Trophoblast cell (in vitro differentiated cells and primary cell): ENCODE results near the gene ZNF423.

ENCODE experiments used
- DNase-seq, 2 donors: peaks; one replicate each; pipeline ENCODE4 v3.0.0-alpha.2; 2016
- H2AFZ ChIP-seq: 2 replicates; pipeline ENCODE4 v1.6.1; 2013; ENCODE audit warnings: low read length, moderate library complexity, mild to moderate bottlenecking; ENCODE audit not compliant: insufficient read depth, poor library complexity
- H2AK5ac ChIP-seq: 2 replicates; pipeline ENCODE4 v1.6.1; 2013; ENCODE audit warnings: mild to moderate bottlenecking, low read length
- H2BK120ac ChIP-seq: 2 replicates; pipeline ENCODE4 v1.6.1; 2013; ENCODE audit warnings: low read length, mild to moderate bottlenecking, moderate library complexity; ENCODE audit not compliant: insufficient read depth, poor library complexity
- H2BK12ac ChIP-seq: 2 replicates; pipeline ENCODE4 v1.6.1; 2013; ENCODE audit warnings: mild to moderate bottlenecking, low read length, moderate library complexity
- H2BK5ac ChIP-seq: 2 replicates; pipeline ENCODE4 v1.6.1; 2013; ENCODE audit warnings: low read length, low read depth, moderate library complexity, mild to moderate bottlenecking; ENCODE audit not compliant: poor library complexity
- H3K14ac ChIP-seq: 2 replicates; pipeline ENCODE4 v1.6.1; 2013; ENCODE audit warnings: mild to moderate bottlenecking, low read length
- H3K18ac ChIP-seq: 2 replicates; pipeline ENCODE4 v1.6.1; 2013; ENCODE audit warnings: mild to moderate bottlenecking, low read length
- H3K23ac ChIP-seq: 2 replicates; pipeline ENCODE4 v1.6.1; 2013; ENCODE audit warnings: low read length
- H3K27ac ChIP-seq: 2 replicates; pipeline ENCODE4 v1.5.1; 2013; ENCODE audit warnings: low read depth, mild to moderate bottlenecking, inconsistent platforms, low read length, moderate library complexity
- H3K27me3 ChIP-seq: 2 replicates; pipeline ENCODE4 v1.6.1; 2013; ENCODE audit warnings: inconsistent platforms, mild to moderate bottlenecking, low read length, moderate library complexity; ENCODE audit not compliant: insufficient read depth
- H3K36me3 ChIP-seq, 2 experiments: 1 replicate in 1 of 2; 2 replicates in 1 of 2; pipeline ENCODE4 v1.6.1; 2013; ENCODE audit warnings: low read length in 2 of 2, mild to moderate bottlenecking in 2 of 2, moderate library complexity in 1 of 2; ENCODE audit not compliant: insufficient read depth in 2 of 2, control insufficient read depth in 1 of 2
- H3K4ac ChIP-seq: 2 replicates; pipeline ENCODE4 v1.6.1; 2013; ENCODE audit warnings: low read depth, mild to moderate bottlenecking, low read length, moderate library complexity
- H3K4me1 ChIP-seq, 2 experiments: 1 replicate in 1 of 2; 2 replicates in 1 of 2; pipeline ENCODE4 v1.6.1; 2013; ENCODE audit warnings: low read length in 2 of 2, mild to moderate bottlenecking in 2 of 2, moderate library complexity in 1 of 2; ENCODE audit not compliant: insufficient read depth in 2 of 2, control insufficient read depth in 1 of 2
- H3K4me2 ChIP-seq: 2 replicates; pipeline ENCODE4 v1.6.1; 2013; ENCODE audit warnings: inconsistent platforms, mild to moderate bottlenecking, low read length, moderate library complexity
- H3K4me3 ChIP-seq: 2 replicates; pipeline ENCODE4 v1.5.1; 2013; ENCODE audit warnings: mild to moderate bottlenecking, low read depth, low read length, inconsistent platforms
- H3K79me1 ChIP-seq: one replicate; pipeline ENCODE4 v1.6.1; 2013; ENCODE audit warnings: low read length
- H3K79me2 ChIP-seq: 2 replicates; pipeline ENCODE4 v1.6.1; 2013; ENCODE audit warnings: low read length, mild to moderate bottlenecking; ENCODE audit not compliant: control insufficient read depth, insufficient read depth, poor library complexity
- H3K9ac ChIP-seq: 2 replicates; pipeline ENCODE4 v1.6.1; 2013; ENCODE audit warnings: mild to moderate bottlenecking, low read length
- H3K9me3 ChIP-seq: 2 replicates; pipeline ENCODE4 v1.6.1; 2013; ENCODE audit warnings: low read depth, mild to moderate bottlenecking, control low read depth, inconsistent platforms, low read length; ENCODE audit not compliant: insufficient read depth
- H4K12ac ChIP-seq: 2 replicates; pipeline ENCODE4 v1.6.1; 2013; ENCODE audit warnings: low read depth, mild to moderate bottlenecking, low read length, moderate library complexity
- H4K8ac ChIP-seq: 2 replicates; pipeline ENCODE4 v1.6.1; 2013; ENCODE audit warnings: low read depth, mild to moderate bottlenecking, low read length, moderate library complexity
- H4K91ac ChIP-seq: one replicate; pipeline ENCODE4 v1.6.1; 2013; ENCODE audit warnings: low read depth, mild to moderate bottlenecking, low read length, moderate library complexity
- WGBS: extraction: QIAGEN DNeasy Blood & Tissue Kit; methylation state at CpG from one replicate; pipeline ENCODE4 v1.1.7; 2013; ENCODE audit warnings: missing lambda C conversion rate; ENCODE audit not compliant: insufficient read length, insufficient coverage; ENCODE audit errors: extremely low coverage; 5-methylcytosine and 5-hydroxymethylcytosine counted together

Gene ZNF423

DNA sequence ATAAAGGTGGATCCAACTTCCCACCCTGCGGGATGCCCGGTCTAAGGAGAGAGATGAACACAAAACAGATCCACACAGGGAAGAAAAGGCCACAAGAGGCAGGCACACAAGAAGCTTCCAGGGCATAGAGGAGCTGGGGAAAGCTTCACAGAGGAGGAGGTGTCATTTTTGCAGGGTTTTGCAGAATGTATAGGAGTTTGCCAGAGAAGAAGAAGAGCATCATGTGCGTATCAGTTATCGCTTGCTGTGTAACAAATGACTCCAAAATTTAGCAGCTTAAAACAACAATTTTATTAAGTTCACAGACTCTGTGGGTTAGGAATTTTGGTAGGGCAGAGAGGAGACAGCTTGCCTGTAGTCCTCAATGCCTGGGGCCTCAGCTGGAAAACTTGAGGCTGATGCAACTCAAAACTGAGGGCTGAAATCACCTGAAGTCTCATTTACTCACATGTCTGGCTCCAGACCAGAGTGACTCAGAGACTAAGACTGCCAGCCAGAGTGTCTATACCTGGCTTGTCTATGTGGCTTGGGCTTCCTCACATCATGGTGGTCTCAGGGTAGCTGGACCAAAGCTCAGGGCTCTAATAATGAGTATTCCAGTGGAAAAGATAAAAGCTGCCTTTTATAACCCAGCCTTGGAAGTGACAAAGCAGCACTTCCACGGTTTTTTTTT lies 33.9 kb upstream of the ZNF423 start:
- Histone ChIP-seq H3K4ac (no peak overlapping the region), H3K27ac (no peak overlapping the region), H3K4me1 (no peaks in the 10 kb centered on the region), H3K79me2 (no peaks in the 10 kb centered on the region), H2AK5ac (no peak overlapping the region), H3K9me3 (peaks cover 3% of the 10 kb centered on the region), H3K23ac (no peak overlapping the region), H2AFZ (no peak overlapping the region), H3K27me3 (no peaks in the 10 kb centered on the region), H4K12ac (no peak overlapping the region), H3K4me2 (no peak overlapping the region), H2BK5ac (no peak overlapping the region), H3K36me3 (no peaks in the 10 kb centered on the region), H3K18ac (no peak overlapping the region), H3K79me1 (no peaks in the 10 kb centered on the region), H3K14ac (no peak overlapping the region), H4K8ac (no peak overlapping the region), H3K4me3 (no peak overlapping the region), H2BK12ac (no peak overlapping the region), H4K91ac (no peak overlapping the region), H2BK120ac (no peak overlapping the region), H3K9ac (no peak overlapping the region)
- no CpG with 5 or more reads among the region's 5 CpGs for WGBS
- peak; percentile 86 to 87 for DNase-seq

- no peak overlapping the region for H3K23ac ChIP-seq
- H2BK120ac ChIP-seq, result no peak overlapping the region
- peaks cover 3% of the 10 kb centered on the region for H3K9me3 ChIP-seq
- no peak overlapping the region for H3K27ac ChIP-seq
- no peak overlapping the region for H2AK5ac ChIP-seq
- H3K79me2 ChIP-seq, result no peaks in the 10 kb centered on the region
- H3K9ac ChIP-seq, result no peak overlapping the region
- no peak overlapping the region for H4K8ac ChIP-seq
- H4K91ac ChIP-seq, result no peak overlapping the region
- no peak overlapping the region for H3K4ac ChIP-seq
- peaks cover 4 to 5% of the 10 kb centered on the region in 2 experiments for H3K4me1 ChIP-seq
- no peak overlapping the region for H4K12ac ChIP-seq
- no peak overlapping the region for H3K14ac ChIP-seq
- no peak overlapping the region for H2BK5ac ChIP-seq
- no peak overlapping the region for H3K18ac ChIP-seq
- H3K36me3 ChIP-seq, result no peaks in the 10 kb centered on the region
- H3K27me3 ChIP-seq, result no peaks in the 10 kb centered on the region
- no peak for DNase-seq
- H2BK12ac ChIP-seq, result no peak overlapping the region
- no peak overlapping the region for H2AFZ ChIP-seq
- H3K4me2 ChIP-seq, result no peak overlapping the region
- WGBS, result no CpG with 5 or more reads among the region's 9 CpGs
- no peak overlapping the region for H3K4me3 ChIP-seq
- no peaks in the 10 kb centered on the region for H3K79me1 ChIP-seq
Measured at GRCh38 chr16:49886554-49887094, 30.7 kb upstream of the ZNF423 start.

- no peak overlapping the region for H2AK5ac ChIP-seq
- no peak overlapping the region for H4K12ac ChIP-seq
- no peak overlapping the region for H3K27ac ChIP-seq
- no peak overlapping the region for H4K91ac ChIP-seq
- no peak overlapping the region for H2BK12ac ChIP-seq
- no peak overlapping the region for H3K4ac ChIP-seq
- DNase-seq, result peak; percentile 22 to 70
- H3K23ac ChIP-seq, result no peak overlapping the region
- WGBS, result no CpG with 5 or more reads among the region's 14 CpGs
- no peaks in the 10 kb centered on the region for H3K79me1 ChIP-seq
- no peaks in the 10 kb centered on the region for H3K27me3 ChIP-seq
- H3K4me2 ChIP-seq, result no peak overlapping the region
- no peaks in the 10 kb centered on the region for H3K36me3 ChIP-seq
- H2AFZ ChIP-seq, result no peak overlapping the region
- H3K79me2 ChIP-seq, result no peaks in the 10 kb centered on the region
- H3K14ac ChIP-seq, result no peak overlapping the region
- peaks cover 4 to 5% of the 10 kb centered on the region in 2 experiments for H3K4me1 ChIP-seq
- H2BK5ac ChIP-seq, result no peak overlapping the region
- H4K8ac ChIP-seq, result no peak overlapping the region
- H2BK120ac ChIP-seq, result no peak overlapping the region
- H3K18ac ChIP-seq, result no peak overlapping the region
- H3K4me3 ChIP-seq, result no peak overlapping the region
- no peak overlapping the region for H3K9ac ChIP-seq
- H3K9me3 ChIP-seq, result peaks cover 2% of the 10 kb centered on the region
Measured at GRCh38 chr16:49884033-49885015, 28.4 kb upstream of the ZNF423 start.

DNA sequence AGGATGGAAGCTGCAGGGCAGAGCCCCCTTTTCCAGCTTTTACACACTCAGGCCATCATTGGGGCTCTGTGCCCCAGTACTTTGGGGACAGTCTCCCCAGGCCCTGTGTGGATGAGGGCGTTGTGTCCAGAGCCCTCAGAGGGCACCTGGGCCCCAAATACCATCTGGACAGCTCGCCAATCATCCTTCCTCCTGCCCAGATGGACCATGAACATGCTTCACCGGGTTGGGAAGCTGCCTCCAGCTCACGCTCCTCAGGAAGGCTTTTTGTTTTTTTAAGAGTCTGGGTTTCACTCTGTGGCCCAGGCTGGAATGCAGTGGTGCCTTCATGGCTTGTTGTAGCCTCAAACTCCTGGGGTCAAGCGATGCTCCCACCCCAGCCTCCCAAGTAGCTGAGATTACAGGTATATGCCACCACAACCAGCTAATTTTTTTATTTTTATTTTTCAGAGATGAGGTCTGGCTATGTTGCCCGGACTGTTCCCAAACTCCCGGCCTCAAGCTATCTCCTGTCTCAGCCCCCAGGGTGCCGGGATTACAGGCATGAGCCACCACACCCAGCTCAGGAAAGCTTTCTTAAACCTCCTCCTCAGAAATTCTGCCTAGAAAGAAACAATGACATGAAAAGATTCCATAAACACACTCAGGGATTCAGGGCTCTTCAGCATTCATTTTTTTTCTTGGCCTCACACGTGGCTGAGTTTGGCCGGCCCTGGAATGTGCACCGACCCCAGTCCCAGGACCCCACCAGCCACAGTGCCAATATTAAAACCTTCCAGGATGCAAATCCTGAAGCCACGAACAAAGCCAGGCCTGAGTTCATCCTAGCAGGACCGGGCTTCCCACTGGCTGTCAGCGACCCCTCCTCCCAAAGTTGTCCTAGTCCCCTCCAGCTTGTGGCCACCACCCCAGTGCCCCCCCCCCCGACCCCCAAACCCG lies 27.4 kb upstream of the ZNF423 start:
- H3K4me3 ChIP-seq, result no peak overlapping the region
- no peak overlapping the region for H2BK120ac ChIP-seq
- H4K8ac ChIP-seq, result no peak overlapping the region
- no peak overlapping the region for H3K18ac ChIP-seq
- H4K12ac ChIP-seq, result no peak overlapping the region
- no peak overlapping the region for H2BK5ac ChIP-seq
- H3K79me2 ChIP-seq, result no peaks in the 10 kb centered on the region
- H2AK5ac ChIP-seq, result no peak overlapping the region
- H3K36me3 ChIP-seq, result no peaks in the 10 kb centered on the region
- H3K9me3 ChIP-seq, result peaks cover 2% of the 10 kb centered on the region
- H4K91ac ChIP-seq, result no peak overlapping the region
- WGBS, result no CpG with 5 or more reads among the region's 16 CpGs
- H3K23ac ChIP-seq, result no peak overlapping the region
- no peak overlapping the region for H3K4me2 ChIP-seq
- H3K79me1 ChIP-seq, result no peaks in the 10 kb centered on the region
- no peak for DNase-seq
- no peak overlapping the region for H3K4ac ChIP-seq
- H3K27ac ChIP-seq, result no peak overlapping the region
- peak overlapping the region; percentile 33 for H2BK12ac ChIP-seq
- H3K4me1 ChIP-seq, result peaks cover 4 to 5% of the 10 kb centered on the region in 2 experiments
- H3K9ac ChIP-seq, result no peak overlapping the region
- no peaks in the 10 kb centered on the region for H3K27me3 ChIP-seq
- no peak overlapping the region for H2AFZ ChIP-seq
- H3K14ac ChIP-seq, result peak overlapping the region; percentile 3
